NCI-H1694 (cell line): ENCODE measurements around the gene DESI1.
"Not testable (repeated sequence)": the region's sequence is repeated elsewhere in the genome, so short reads cannot be mapped to it uniquely, and the experiment has no call there.

Experiments used
- DNase-seq: peaks from one replicate; lab custom pipeline; 2025; lab: John Stamatoyannopoulos, UW

Gene DESI1

DNA sequence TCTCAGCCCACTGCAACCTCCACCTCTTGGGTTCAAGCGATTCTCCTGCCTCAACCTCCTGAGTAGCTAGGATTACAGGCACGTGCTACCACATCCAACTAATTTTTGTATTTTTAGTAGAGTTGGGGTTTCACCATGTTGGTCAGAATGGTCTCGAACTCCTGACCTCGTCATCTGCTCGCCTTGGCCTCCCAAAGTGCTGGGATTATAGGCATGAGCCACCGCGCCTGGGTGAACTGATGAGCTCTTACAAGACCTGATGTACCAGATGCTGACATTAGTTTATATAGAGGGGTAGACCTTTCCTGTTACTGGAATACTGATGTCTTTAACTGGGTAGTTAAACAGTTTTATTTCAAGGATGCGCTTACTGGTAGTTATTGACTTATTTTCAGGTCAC lies 13.8 kb upstream of the DESI1 start:
- not testable (repeated sequence) for DNase-seq

GRCh38 chr22:41631615-41632014 lies 10.8 kb upstream of the DESI1 start:
- not testable (repeated sequence) for DNase-seq

GRCh38 chr22:41631115-41631514 lies 10.3 kb upstream of the DESI1 start:
- DNase-seq, result not testable (repeated sequence)

DNA sequence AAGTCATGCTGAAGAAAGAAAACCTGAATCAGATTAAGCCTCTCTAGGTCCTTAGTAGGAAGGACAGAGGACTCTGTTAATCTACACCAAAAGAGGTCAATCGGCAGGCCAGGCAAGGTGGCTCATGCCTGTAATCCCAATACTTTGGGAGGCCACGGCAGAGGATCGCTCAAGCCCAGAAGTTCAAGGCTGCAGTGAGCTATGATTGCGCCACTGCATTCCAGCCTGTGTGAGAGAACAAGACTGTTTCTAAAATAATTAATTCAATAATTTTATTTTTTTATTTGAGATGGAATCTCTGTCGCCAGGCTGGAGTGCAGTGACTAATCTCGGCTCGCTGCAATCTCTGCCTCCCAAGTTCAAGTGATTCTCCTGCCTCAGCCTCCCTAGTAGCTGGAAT lies 4.7 kb upstream of the DESI1 start:
- no peak for DNase-seq

- DNase-seq, result no peak
Observed at GRCh38 chr22:41621911-41622179, 1.0 kb upstream of the DESI1 start.

- peak; percentile 100 for DNase-seq
Observed at GRCh38 chr22:41621099-41621910, 462 bp upstream of the DESI1 start, which contains the start of gene XRCC6. XRCC6 (plus strand) TSS chr22:41621295; CDS start chr22:41622005, 710 bp downstream.

- peak; percentile 13 for DNase-seq
Observed at GRCh38 chr22:41619979-41620588, 759 bp downstream of the DESI1 start.

DNA sequence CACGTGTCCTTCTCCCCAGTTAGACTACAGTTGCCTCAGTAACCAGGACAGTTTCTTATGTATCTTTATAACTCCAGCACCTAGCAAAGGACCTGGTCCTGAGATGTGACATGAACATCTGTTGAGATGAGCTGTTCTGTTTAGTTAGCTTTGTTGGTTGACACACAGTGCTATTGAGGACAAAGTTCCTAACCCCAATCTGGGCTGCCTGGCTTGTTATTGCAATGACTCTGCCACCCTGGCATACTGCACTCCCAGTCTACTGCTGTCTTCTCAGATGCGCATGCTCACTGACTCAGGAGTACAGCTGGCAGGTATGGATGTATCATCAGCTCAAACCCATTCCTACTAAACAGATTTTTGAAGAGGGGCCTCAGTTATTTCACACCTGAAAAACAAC lies 7.4 kb downstream of the DESI1 start:
- no peak for DNase-seq

- no peak for DNase-seq
Observed at GRCh38 chr22:41612603-41613306, 8.1 kb downstream of the DESI1 start.

DNA sequence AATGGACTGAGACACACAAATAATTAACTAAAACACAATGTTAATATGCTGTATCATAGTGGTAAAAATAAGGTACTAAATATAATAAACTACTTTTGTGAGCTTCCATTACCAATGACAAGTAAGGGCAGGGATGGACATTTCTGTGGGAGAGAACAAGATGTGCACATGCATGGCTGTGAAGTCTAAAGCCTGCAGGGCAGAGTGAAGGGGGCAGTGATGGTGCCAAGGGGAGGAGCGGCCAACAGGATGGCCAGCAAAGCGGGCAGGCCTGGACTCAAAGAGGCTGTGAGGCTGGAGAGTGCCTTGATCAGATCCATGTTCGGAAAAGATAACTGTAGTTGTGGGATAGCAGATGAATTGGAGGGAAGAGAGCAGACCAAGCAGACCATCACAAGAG lies 12.5 kb downstream of the DESI1 start:
- no peak for DNase-seq

GRCh38 chr22:41603873-41604332 lies 16.9 kb downstream of the DESI1 start:
- DNase-seq, result no peak

DNA sequence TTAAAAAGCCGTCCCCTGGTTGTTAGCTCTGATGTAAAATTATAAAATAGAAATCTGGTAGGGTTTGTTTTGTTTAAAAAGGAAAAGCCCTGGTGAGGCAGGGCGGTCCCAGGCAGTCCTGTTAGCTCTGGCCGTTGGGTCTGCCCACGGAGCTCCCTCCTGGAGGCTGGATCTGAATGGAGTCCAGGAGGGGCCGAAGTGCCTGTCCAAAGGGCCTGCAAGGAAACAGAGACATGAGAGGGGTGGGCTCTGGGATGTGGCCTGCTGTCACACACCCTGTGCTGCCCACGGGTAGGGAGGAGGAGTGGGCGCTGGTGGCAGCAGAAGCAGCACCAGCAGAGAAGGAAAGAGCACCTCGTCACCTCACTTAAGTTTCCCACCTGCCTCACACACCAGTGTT lies 19.9 kb downstream of the DESI1 start:
- no peak for DNase-seq

DNA sequence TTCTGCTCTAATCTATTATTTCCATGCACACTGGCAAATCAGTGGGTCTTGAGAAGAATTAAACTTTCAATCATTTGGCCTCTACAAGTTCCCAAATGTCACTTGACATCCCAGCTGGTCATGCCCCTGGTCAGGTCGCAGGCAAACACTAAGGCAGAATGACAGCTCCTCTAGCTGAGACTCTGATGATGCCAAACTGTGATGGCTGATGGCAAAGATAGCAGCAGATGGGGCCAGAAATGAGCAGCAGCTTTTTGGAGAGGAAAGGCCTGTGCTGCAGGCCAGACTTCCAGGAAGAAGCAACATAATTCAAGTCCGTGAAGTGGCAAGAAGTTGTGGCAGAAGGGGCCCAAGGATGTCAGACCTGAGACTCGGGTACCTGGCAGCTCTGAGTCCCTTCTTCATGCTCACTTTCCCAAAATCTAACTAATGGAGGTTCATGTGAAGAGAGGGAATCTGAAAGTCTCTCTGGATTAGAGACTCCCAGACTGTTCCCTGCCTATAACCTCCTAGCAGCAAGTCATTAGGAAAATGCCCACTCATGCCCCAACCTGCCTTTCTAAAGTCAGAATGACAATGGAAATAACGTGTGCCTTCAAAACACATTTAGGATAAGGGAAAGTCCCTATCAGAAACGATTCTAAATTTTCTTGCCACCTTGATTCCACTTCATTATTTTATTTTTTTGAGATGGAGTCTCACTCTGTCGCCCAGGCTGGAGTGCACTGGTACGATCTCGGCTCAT lies 21.8 kb downstream of the DESI1 start:
- no peak for DNase-seq

DNA sequence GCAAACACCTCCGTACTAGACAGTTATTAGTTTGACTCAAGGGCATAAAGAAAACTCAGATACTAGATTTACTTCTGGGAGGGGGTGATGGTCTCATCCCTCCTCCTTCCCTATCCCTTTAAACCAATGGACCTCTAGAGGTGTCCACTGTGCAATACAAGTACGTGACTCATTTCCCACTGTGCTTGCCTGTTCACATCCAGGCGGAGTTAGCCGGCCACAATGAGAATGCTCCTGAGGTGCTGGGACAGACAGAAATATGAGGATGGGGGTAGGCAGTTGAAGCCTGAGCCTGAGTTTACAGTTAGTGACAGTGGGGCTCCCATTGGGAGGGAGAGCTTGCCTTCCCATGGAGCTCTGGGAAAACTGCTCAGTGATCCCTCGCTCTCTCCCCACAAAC lies 22.8 kb downstream of the DESI1 start:
- no peak for DNase-seq

GRCh38 chr22:41597635-41597953 lies 23.2 kb downstream of the DESI1 start:
- no peak for DNase-seq

GRCh38 chr22:41596776-41597634 lies 23.8 kb downstream of the DESI1 start:
- no peak for DNase-seq

DNA sequence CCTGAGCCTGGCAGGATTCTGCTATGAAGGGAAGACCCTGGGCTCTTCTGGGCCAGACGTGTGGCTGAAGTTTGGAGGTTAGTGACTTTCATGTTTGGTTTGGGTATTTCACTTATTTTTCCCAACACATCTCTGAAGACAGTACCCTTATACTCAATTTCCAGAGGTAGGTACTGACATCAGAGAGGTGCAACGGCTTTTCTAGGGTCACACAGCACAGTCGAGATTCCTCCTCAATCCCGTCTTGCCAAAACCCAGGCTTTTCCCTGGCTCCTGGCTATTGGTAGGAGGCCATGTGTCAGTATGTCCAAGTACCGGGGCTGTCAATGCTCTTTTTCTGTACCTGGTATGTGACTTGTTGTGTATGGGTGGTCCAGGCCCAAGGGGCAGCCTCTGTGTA lies 25.1 kb downstream of the DESI1 start:
- no peak for DNase-seq

GRCh38 chr22:41593336-41593960 lies 27.4 kb downstream of the DESI1 start:
- DNase-seq, result not testable (repeated sequence)

- peak; percentile 100 for DNase-seq
Observed at GRCh38 chr22:41589391-41590241, 31.2 kb downstream of the DESI1 start, which contains the start of gene PMM1. PMM1 (minus strand) TSS chr22:41589840; CDS start chr22:41589805, 35 bp downstream.

- no peak for DNase-seq
Observed at GRCh38 chr22:41587347-41587723, 33.5 kb downstream of the DESI1 start.
